A549 (cell line): ENCODE data around the gene MDH2. TPM values are rescaled to one million over a fixed set of nuclear protein-coding genes. Genes with fewer than 3 reads are reported as not detected.
A peak's percentile ranks its signal among the peaks of the same experiment; 100 is the strongest.
"Not testable (repeated sequence)": the region's sequence is repeated elsewhere in the genome, so short reads cannot be mapped to it uniquely, and the experiment has no call there.

Experiments used
- ATAC-seq, 2 experiments: fragments of 200-7000 bp in 1 of 2; fragments of >200 bp in 1 of 2; cut with Nextera tagmentation in 1 of 2; cut with Tn5 transposase in 1 of 2; 3 replicates each; pipeline versions ENCODE4 v1.8.0 to v1.9.1; 2018 to 2020; ENCODE audit warnings: mild to moderate bottlenecking in 1 of 2, moderate library complexity in 1 of 2
- CTCF ChIA-PET: fragments of 300-600 bp; sonication (Branson Sonifier 250); formaldehyde crosslinking; extraction: SDS; loops from one replicate; lab custom pipeline; 2021; ENCODE audit warnings: antibody characterized with exemption, inconsistent platforms; lab: Yijun Ruan, JAX
- POLR2A ChIA-PET: fragments of 350-600 bp; formaldehyde crosslinking; extraction: SDS; loops from one replicate; lab custom pipeline; 2021; ENCODE audit warnings: antibody characterized with exemption, inconsistent platforms; lab: Yijun Ruan, JAX
- DNase-seq, 2 experiments: peaks; one replicate each; pipeline versions ENCODE4 v3.0.0 to v3.0.0-alpha.2; 2011 to 2016; ENCODE audit warnings: low read depth in 1 of 2, low spot score in 1 of 2
- FAIRE-seq: peaks from 2 replicates; lab custom pipeline; 2011; peaks lifted over from hg19 to GRCh38; lab: Jason Lieb, UNC
- H3K27ac ChIP-seq, 2 experiments: fragments of >200 bp; sonication (Bioruptor Twin); formaldehyde crosslinking; 3 replicates each; pipeline ENCODE4 v1.5.1; 2016 to 2017
- H3K4me1 ChIP-seq: fragments of >200 bp; sonication (Bioruptor Twin); formaldehyde crosslinking; 3 replicates; pipeline ENCODE4 v1.6.1; 2016
- H3K4me2 ChIP-seq: fragments of >200 bp; sonication (Bioruptor Twin); formaldehyde crosslinking; 3 replicates; pipeline ENCODE4 v1.6.1; 2016
- H3K4me3 ChIP-seq: fragments of >200 bp; sonication (Bioruptor Twin); formaldehyde crosslinking; 3 replicates; pipeline ENCODE4 v1.5.1; 2016
- H3K9me3 ChIP-seq: fragments of >200 bp; sonication (Bioruptor Twin); formaldehyde crosslinking; 3 replicates; pipeline ENCODE4 v1.6.1; 2016
- CBX8 ChIP-seq: fragments of 200-600 bp; sonication (generic); IDR thresholded peaks from 2 replicates; pipeline ENCODE4 v1.6.1; 2016
- CEBPB ChIP-seq, 2 experiments: fragments of >200 bp in 1 of 2; sonication (Bioruptor Twin) in 1 of 2; formaldehyde crosslinking in 1 of 2; IDR thresholded peaks; 2 replicates each; pipeline ENCODE4 v1.6.1; 2012 to 2016
- EP300 ChIP-seq, 2 experiments: fragments of >200 bp; sonication (Bioruptor Twin); formaldehyde crosslinking; IDR thresholded peaks; 2 replicates in 1 of 2; 3 replicates in 1 of 2; pipeline ENCODE4 v1.6.1; 2016 to 2017
- FOSL2 ChIP-seq, 2 experiments: fragments of 450-650 bp in 1 of 2; fragments of >200 bp in 1 of 2; sonication (Bioruptor Twin) in 1 of 2; formaldehyde crosslinking; IDR thresholded peaks; 2 replicates each; pipeline versions ENCODE4 v1.5.0 to v1.6.1; 2016 to 2020; ENCODE audit warnings: mild to moderate bottlenecking in 1 of 2, moderate library complexity in 1 of 2
- GATA3 ChIP-seq: IDR thresholded peaks from 2 replicates; pipeline ENCODE4 v1.6.1; 2012; ENCODE audit warnings: borderline replicate concordance
- HOXB13 ChIP-seq: fragments of 250-450 bp; sonication (Bioruptor Pico); IDR thresholded peaks from 2 replicates; pipeline ENCODE4 v1.5.0; 2020; ENCODE audit warnings: low read depth, mild to moderate bottlenecking, moderate library complexity
- JUN ChIP-seq, 2 experiments: fragments of >200 bp; sonication (Bioruptor Twin); formaldehyde crosslinking; IDR thresholded peaks; 2 replicates in 1 of 2; 3 replicates in 1 of 2; pipeline ENCODE4 v1.6.1; 2016 to 2017
- JUNB ChIP-seq: fragments of >200 bp; sonication (Bioruptor Twin); formaldehyde crosslinking; IDR thresholded peaks from 2 replicates; pipeline ENCODE4 v1.6.1; 2016
- MAFK ChIP-seq: fragments of 450-650 bp; IDR thresholded peaks from 2 replicates; pipeline ENCODE4 v1.6.1; 2014; ENCODE audit not compliant: partially characterized antibody
- NPAS2 ChIP-seq: fragments of 250-450 bp; sonication (Bioruptor Pico); IDR thresholded peaks from 2 replicates; pipeline ENCODE4 v1.8.0; 2022; ENCODE audit warnings: mild to moderate bottlenecking, moderate library complexity, borderline replicate concordance
- NR3C1 ChIP-seq: fragments of >200 bp; sonication (Bioruptor Twin); formaldehyde crosslinking; IDR thresholded peaks from 3 replicates; pipeline ENCODE4 v1.6.1; 2017
- POLR2A ChIP-seq: IDR thresholded peaks from 2 replicates; pipeline ENCODE4 v1.6.1; 2012; ENCODE audit warnings: mild to moderate bottlenecking, low read length
- RAD21 ChIP-seq, 2 experiments: fragments of >200 bp in 1 of 2; sonication (Bioruptor Twin) in 1 of 2; formaldehyde crosslinking in 1 of 2; IDR thresholded peaks in 1 of 2; conservative IDR thresholded peaks in 1 of 2; 2 replicates in 1 of 2; 3 replicates in 1 of 2; pipeline ENCODE4 v1.6.1; 2012 to 2018; ENCODE audit warnings: inconsistent platforms in 1 of 2
- RNF2 ChIP-seq: fragments of 200-600 bp; sonication (generic); IDR thresholded peaks from 2 replicates; pipeline ENCODE4 v1.6.1; 2016; ENCODE audit warnings: low read depth, mild to moderate bottlenecking, antibody characterized with exemption, moderate library complexity, borderline replicate concordance
- SMC3 ChIP-seq: fragments of >200 bp; sonication (Bioruptor Twin); formaldehyde crosslinking; IDR thresholded peaks from 3 replicates; pipeline ENCODE4 v1.6.1; 2018; ENCODE audit warnings: inconsistent platforms
- ZC3H11A ChIP-seq: fragments of 450-650 bp; IDR thresholded peaks from 2 replicates; pipeline ENCODE4 v1.6.1; 2014; ENCODE audit warnings: antibody characterized with exemption, mild to moderate bottlenecking
- ZFP36 ChIP-seq: fragments of 450-650 bp; IDR thresholded peaks from 2 replicates; pipeline ENCODE4 v1.6.1; 2014; ENCODE audit warnings: borderline replicate concordance; ENCODE audit not compliant: partially characterized antibody
- ZNF302 ChIP-seq: fragments of 250-450 bp; sonication (Bioruptor Pico); IDR thresholded peaks from 2 replicates; pipeline ENCODE4 v1.9.0; 2021; ENCODE audit warnings: inconsistent platforms, mild to moderate bottlenecking, moderate library complexity
- WGBS: methylation state at CpG from one replicate; pipeline ENCODE4 v1.1.6; 2017; ENCODE audit errors: missing lambda C conversion rate; 5-methylcytosine and 5-hydroxymethylcytosine counted together
- polyA plus RNA-seq, 4 experiments: library from polyadenylated mRNA; depleted of rRNA in 3 of 4; stranded (reverse); fragments of >200 nt; fragmentation: RNase III in 1 of 4; extraction: RNeasy Plus Mini Kit Qiagen cat#74134 plus additional on column Dnase treatment in 1 of 4; gene quantifications; 2 replicates in 3 of 4; 3 replicates in 1 of 4; pipeline ENCODE4 v1.2.3, GENCODE V29; 2011 to 2017
- TF ChIP-seq, protein P1 (sequence below): fragments of 200-600 bp; sonication (generic); IDR thresholded peaks from 2 replicates; pipeline ENCODE4 v1.6.1; 2016; ENCODE audit warnings: antibody characterized with exemption, mild to moderate bottlenecking, moderate library complexity
- TF ChIP-seq, protein P2 (sequence below): fragments of 150-350 bp; IDR thresholded peaks from 2 replicates; pipeline ENCODE4 v1.6.1; 2014; ENCODE audit warnings: low read depth, mild to moderate bottlenecking, low read length
- TF ChIP-seq, protein P3 (sequence below): IDR thresholded peaks from 2 replicates; pipeline ENCODE4 v1.6.1; 2012
- TF ChIP-seq, protein P4 (sequence below): fragments of >200 bp; sonication (Bioruptor Twin); formaldehyde crosslinking; IDR thresholded peaks from 2 replicates; pipeline ENCODE4 v1.6.1; 2016

Gene MDH2
- polyA plus RNA-seq, 2 of the 4 experiments (the other 2 are of a cell fraction) = 164 to 223 TPM

DNA sequence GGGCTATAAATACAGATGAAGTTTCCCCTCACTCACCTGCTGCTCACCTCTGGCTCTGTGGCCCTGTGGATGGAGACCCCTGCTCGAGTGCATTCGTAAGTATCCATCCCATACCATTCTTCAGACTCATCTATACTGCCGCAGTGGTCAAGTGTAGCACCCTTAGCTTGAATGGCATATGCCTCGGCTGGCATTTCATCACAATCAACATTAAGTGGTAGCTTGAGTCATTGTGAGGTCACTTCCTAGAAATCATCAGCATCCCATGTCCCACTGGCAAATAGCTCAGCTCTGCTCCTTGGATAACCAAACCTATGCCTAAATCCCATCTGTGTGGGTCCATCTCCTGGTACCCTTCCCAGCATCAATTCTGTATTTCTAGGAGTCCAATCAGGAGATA is 38.2 kb downstream of the MDH2 start:
- Histone ChIP-seq H3K9me3 (no peaks in the 10 kb centered on the region), H3K4me2 (peak overlapping the region; percentile 51), H3K27ac (peak overlapping the region; percentile 75 to 92), H3K4me3 (no peak overlapping the region), H3K4me1 (peaks cover 71% of the 10 kb centered on the region)
- WGBS = 67% methylated on average over 4 of the region's 4 CpGs
- POLR2A ChIA-PET = no interaction called here
- ATAC-seq = no peak
- no peak for DNase-seq
- CTCF ChIA-PET = interaction anchor here (1.6 to 2.0 kb wide), 2 partner anchors 18 to 22 kb away, joined by 5 to 6 read pairs; no protein-coding TSS in a partner anchor
- no peak for FAIRE-seq
- TF ChIP-seq CBX8 (no peak), ZFP36 (no peak), RNF2 (no peak), HOXB13 (CRISPR knock-in tag) (no peak), NPAS2 (no peak)
- TF ChIP-seq, protein P1, sequence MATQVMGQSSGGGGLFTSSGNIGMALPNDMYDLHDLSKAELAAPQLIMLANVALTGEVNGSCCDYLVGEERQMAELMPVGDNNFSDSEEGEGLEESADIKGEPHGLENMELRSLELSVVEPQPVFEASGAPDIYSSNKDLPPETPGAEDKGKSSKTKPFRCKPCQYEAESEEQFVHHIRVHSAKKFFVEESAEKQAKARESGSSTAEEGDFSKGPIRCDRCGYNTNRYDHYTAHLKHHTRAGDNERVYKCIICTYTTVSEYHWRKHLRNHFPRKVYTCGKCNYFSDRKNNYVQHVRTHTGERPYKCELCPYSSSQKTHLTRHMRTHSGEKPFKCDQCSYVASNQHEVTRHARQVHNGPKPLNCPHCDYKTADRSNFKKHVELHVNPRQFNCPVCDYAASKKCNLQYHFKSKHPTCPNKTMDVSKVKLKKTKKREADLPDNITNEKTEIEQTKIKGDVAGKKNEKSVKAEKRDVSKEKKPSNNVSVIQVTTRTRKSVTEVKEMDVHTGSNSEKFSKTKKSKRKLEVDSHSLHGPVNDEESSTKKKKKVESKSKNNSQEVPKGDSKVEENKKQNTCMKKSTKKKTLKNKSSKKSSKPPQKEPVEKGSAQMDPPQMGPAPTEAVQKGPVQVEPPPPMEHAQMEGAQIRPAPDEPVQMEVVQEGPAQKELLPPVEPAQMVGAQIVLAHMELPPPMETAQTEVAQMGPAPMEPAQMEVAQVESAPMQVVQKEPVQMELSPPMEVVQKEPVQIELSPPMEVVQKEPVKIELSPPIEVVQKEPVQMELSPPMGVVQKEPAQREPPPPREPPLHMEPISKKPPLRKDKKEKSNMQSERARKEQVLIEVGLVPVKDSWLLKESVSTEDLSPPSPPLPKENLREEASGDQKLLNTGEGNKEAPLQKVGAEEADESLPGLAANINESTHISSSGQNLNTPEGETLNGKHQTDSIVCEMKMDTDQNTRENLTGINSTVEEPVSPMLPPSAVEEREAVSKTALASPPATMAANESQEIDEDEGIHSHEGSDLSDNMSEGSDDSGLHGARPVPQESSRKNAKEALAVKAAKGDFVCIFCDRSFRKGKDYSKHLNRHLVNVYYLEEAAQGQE = no peak
- TF ChIP-seq, protein P2, sequence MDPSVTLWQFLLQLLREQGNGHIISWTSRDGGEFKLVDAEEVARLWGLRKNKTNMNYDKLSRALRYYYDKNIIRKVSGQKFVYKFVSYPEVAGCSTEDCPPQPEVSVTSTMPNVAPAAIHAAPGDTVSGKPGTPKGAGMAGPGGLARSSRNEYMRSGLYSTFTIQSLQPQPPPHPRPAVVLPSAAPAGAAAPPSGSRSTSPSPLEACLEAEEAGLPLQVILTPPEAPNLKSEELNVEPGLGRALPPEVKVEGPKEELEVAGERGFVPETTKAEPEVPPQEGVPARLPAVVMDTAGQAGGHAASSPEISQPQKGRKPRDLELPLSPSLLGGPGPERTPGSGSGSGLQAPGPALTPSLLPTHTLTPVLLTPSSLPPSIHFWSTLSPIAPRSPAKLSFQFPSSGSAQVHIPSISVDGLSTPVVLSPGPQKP = no peak

DNA sequence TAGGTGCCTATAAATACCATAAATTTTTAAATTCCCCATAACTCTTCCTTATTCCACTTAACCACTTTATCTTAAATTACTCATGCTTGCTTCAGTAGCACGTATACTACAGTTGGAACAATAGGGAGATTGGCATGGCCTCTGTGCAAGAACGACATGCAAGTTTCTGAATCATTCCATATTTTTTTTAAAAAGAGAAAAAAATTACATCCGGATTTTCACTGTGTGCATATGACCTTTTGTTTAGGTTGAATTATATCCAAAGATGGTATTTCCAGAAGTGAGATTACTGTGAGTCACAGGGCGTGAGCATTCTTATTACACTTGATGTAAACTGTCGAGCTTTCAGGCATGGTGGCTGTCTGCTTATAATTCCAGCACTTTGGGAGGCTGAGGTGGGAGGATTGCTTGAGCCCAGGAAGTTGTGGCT is 39.5 kb downstream of the MDH2 start:
- TF ChIP-seq, protein P3, sequence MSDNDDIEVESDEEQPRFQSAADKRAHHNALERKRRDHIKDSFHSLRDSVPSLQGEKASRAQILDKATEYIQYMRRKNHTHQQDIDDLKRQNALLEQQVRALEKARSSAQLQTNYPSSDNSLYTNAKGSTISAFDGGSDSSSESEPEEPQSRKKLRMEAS = peak; percentile 63
- TF ChIP-seq EP300 (IDR thresholded peaks at IDR 0.05) (peak; percentile 60 to 61; a peak in 3 of 5 replicates), SMC3 (peak; percentile 23; the same call in 1 of the 3 replicates), CEBPB (IDR thresholded peaks at IDR 0.05) (peak in 1 of 2 experiments; percentile 41; a peak in 1 of 4 replicates), FOSL2 (IDR thresholded peaks at IDR 0.05) (0 out of 2 replicates have a peak, but pooled peaks have one; percentile 56), FOSL2 (CRISPR knock-in tag; IDR thresholded peaks at IDR 0.05) (peak; percentile 85), GATA3 (peak; percentile 52; the same call in 1 of the 2 replicates), JUN (IDR thresholded peaks at IDR 0.05) (peak; percentile 60 to 84; a peak in 3 of 5 replicates), RAD21 (conservative IDR thresholded peaks at IDR 0.05 in 1 of 2, IDR thresholded peaks at IDR 0.05 in 1 of 2) (peak in 1 of 2 experiments; percentile 32; a peak in 1 of 5 replicates), JUNB (peak; percentile 93)
- POLR2A ChIA-PET = interaction anchor here (1.4 kb wide), 2 partner anchors 21 to 40 kb away, joined by 3 to 4 read pairs; partner anchors contain the start of genes MDH2 and STYXL1
- CTCF ChIA-PET = interaction anchor here (1.6 to 2.0 kb wide), 2 partner anchors 19 to 21 kb away, joined by 5 to 6 read pairs; no protein-coding TSS in a partner anchor
- Histone ChIP-seq H3K27ac (peak overlapping the region; percentile 75 to 92), H3K4me1 (peaks cover 62% of the 10 kb centered on the region), H3K4me2 (peak overlapping the region; percentile 47)
- H3K9me3 ChIP-seq, FAIRE-seq, H3K4me3 ChIP-seq: not testable (repeated sequence)
- ATAC-seq (peak; percentile 68 to 73), DNase-seq (peak; percentile 35 to 87)
- WGBS = 3% methylated on average over 5 of the region's 5 CpGs

DNA sequence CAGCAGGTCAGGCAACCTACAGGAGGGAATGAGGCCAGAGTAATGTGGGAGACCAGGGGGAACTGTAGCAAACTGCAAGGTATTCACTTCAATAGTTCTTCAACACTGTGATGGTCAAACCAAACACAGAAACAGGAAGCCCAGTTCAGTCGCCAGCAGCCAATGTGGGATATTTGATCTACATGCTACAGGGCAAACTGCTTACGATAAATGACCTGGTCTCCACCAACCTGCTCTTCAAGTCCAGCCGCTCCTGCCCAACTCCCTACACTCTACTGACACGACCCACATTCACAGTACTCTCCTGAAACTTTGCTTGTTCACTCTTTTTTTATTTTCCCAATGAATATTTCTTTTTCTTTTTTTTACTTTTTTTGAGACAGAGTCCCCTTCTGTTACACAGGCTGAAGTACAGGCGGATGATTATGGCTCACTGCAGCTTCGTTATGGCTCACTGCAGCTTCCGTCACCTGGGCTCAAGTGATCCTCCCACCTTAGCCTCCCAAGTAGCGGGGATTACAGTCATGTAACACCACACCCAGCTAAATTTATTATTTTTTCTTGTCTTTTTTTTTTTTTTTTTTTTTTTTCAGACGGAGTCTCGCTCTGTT is 42.1 kb downstream of the MDH2 start:
- Histone ChIP-seq H3K4me2 (no peak overlapping the region), H3K27ac (peak overlapping the region; percentile 75 to 92; a peak in 5 of 6 replicates), H3K4me3 (no peak overlapping the region), H3K4me1 (peaks cover 39% of the 10 kb centered on the region), H3K9me3 (no peaks in the 10 kb centered on the region)
- ATAC-seq (no peak), FAIRE-seq (no peak), DNase-seq (no peak)
- ChIA-PET POLR2A (no interaction called here), CTCF (interaction anchor here (1.0 to 3.7 kb wide), 5 partner anchors 12 to 87 kb away, joined by 3 to 24 read pairs (median 3); no protein-coding TSS in a partner anchor)
- 93% methylated on average over 10 of the region's 10 CpGs for WGBS
- TF ChIP-seq ZNF302 (no peak), SMC3 (no peak), CEBPB (IDR thresholded peaks at IDR 0.05) (no peak), EP300 (IDR thresholded peaks at IDR 0.05) (no peak), POLR2A (no peak), NR3C1 (no peak), JUN (IDR thresholded peaks at IDR 0.05) (no peak), ZC3H11A (no peak), MAFK (no peak)
- TF ChIP-seq, protein P4, sequence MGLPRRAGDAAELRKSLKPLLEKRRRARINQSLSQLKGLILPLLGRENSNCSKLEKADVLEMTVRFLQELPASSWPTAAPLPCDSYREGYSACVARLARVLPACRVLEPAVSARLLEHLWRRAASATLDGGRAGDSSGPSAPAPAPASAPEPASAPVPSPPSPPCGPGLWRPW = no peak
- TF ChIP-seq, all 56 proteins: peak for 0
